Spleen (tissue), 11 donors: ENCODE measurements around the gene KCNQ4. TPM values are rescaled to one million over a fixed set of nuclear protein-coding genes. Genes with fewer than 3 reads are reported as not detected.

Experiments
- DNase-seq: peaks from one replicate; pipeline ENCODE4 v3.0.0-alpha.2; 2020
- H3K27ac ChIP-seq, 8 donors: fragments of 200-600 bp; sonication (generic) in 7 of 8; 1 replicate in 4 of 8; 2 replicates in 4 of 8; pipeline versions ENCODE4 v1.5.0 to v1.8.0; 2016 to 2021; ENCODE audit warnings: inconsistent platforms in 4 of 8, mild to moderate bottlenecking in 4 of 8, moderate library complexity in 1 of 8
- H3K27me3 ChIP-seq, 7 donors: fragments of 200-600 bp; sonication (generic) in 6 of 7; replicated peaks in 1 of 7; 1 replicate in 4 of 7; 2 replicates in 3 of 7; pipeline versions ENCODE4 v1.5.0 to v1.8.0; 2016 to 2021; ENCODE audit warnings: inconsistent platforms in 3 of 7, mild to moderate bottlenecking in 1 of 7
- H3K36me3 ChIP-seq, 6 donors: fragments of 200-600 bp; sonication (generic) in 5 of 6; 1 replicate in 4 of 6; 2 replicates in 2 of 6; pipeline versions ENCODE4 v1.5.0 to v1.8.0; 2016 to 2021; ENCODE audit warnings: inconsistent platforms in 2 of 6
- H3K4me1 ChIP-seq, 6 donors: fragments of 200-600 bp; sonication (generic) in 5 of 6; 1 replicate in 3 of 6; 2 replicates in 3 of 6; pipeline versions ENCODE4 v1.5.0 to v1.8.0; 2016 to 2021; ENCODE audit warnings: inconsistent platforms in 3 of 6
- H3K4me3 ChIP-seq, 8 donors: fragments of 200-600 bp; sonication (generic) in 7 of 8; 1 replicate in 4 of 8; 2 replicates in 4 of 8; pipeline versions ENCODE4 v1.5.0 to v1.8.0; 2016 to 2021; ENCODE audit warnings: inconsistent platforms in 4 of 8, mild to moderate bottlenecking in 4 of 8, moderate library complexity in 2 of 8
- H3K9me3 ChIP-seq, 8 donors: fragments of 200-600 bp; sonication (generic) in 7 of 8; 1 replicate in 4 of 8; 2 replicates in 4 of 8; pipeline versions ENCODE4 v1.5.0 to v1.8.0; 2016 to 2021; ENCODE audit warnings: inconsistent platforms in 4 of 8
- CTCF ChIP-seq, 11 experiments: fragments of 200-600 bp in 7 of 11; fragments of 450-650 bp in 4 of 11; sonication (generic) in 4 of 11; IDR thresholded peaks in 8 of 11; conservative IDR thresholded peaks in 3 of 11; 1 replicate in 7 of 11; 2 replicates in 4 of 11; pipeline versions ENCODE4 v1.4.0 to v1.8.0; 2016 to 2021; ENCODE audit warnings: antibody characterized with exemption in 11 of 11, inconsistent platforms in 4 of 11, mild to moderate bottlenecking in 1 of 11
- POLR2A ChIP-seq, 3 donors: fragments of 450-650 bp; IDR thresholded peaks; one replicate each; pipeline ENCODE4 v1.5.1; 2017; ENCODE audit warnings: antibody characterized with exemption in 3 of 3, mild to moderate bottlenecking in 1 of 3
- POLR2AphosphoS5 ChIP-seq, 3 donors: sonication (generic); formaldehyde crosslinking; IDR thresholded peaks; one replicate each; pipeline ENCODE4 v1.5.1; 2017; ENCODE audit warnings: antibody characterized with exemption in 3 of 3
- WGBS, 5 donors: extraction: QIAGEN DNeasy Blood & Tissue Kit in 3 of 5; methylation state at CpG; one replicate each; pipeline versions ENCODE4 v1.1.5 to v1.1.7; 2013 to 2018; 5-methylcytosine and 5-hydroxymethylcytosine counted together
- intact Hi-C: fragments of 100-400 bp; cut with DNase I; formaldehyde crosslinking; loops from one replicate; pipeline ENCODE4 v1.15.0; 2023; ENCODE audit warnings: low total_unique reads
- polyA plus RNA-seq, 3 donors: library from polyadenylated mRNA; stranded (reverse); fragments of 200-250 nt; gene quantifications; one replicate each; pipeline ENCODE4 v1.2.1, GENCODE V29; 2013
- total RNA-seq, 7 donors: library from RNA; depleted of rRNA in 3 of 7; stranded (reverse); fragments of >200 nt in 3 of 7; fragmentation: NEBNext Ultra II Directional in 4 of 7; extraction: Animal tissue kit (Norgen Biotek cat#: 25700) in 4 of 7; gene quantifications; one replicate each; pipeline versions ENCODE4 v1.1.0 to v1.2.1, GENCODE V29; 2016 to 2021
- donor health status: healthy with polysubstance abuse.
- donor health status: DM: no; HTN: no; CAD: no; lungs with moderate emphysema.
- donor health status: DM: no; HTN: no; CAD: no.
- donor health status: Bipolar disorder and iron deficiency.
- donor health status: healthy.
- donor health status: DM: no; HTN: no; CAD: no.
- donor health status: DM: yes; HTN: yes; CAD: no.

KCNQ4 gene
- total and polyA plus RNA-seq, 10 donors, result 0.09 to 0.54 (median 0.25) TPM

GRCh38 chr1:40824591-40825434, 41.2 kb downstream of the KCNQ4 start:
- Histone ChIP-seq H3K4me3 (no peak overlapping the region), H3K36me3 (no peaks in the 10 kb centered on the region), H3K4me1 (peaks cover 8 to 23% (median 14%) of the 10 kb centered on the region in 6 donors), H3K27me3 (no peaks in the 10 kb centered on the region), H3K27ac (no peak overlapping the region), H3K9me3 (no peaks in the 10 kb centered on the region)
- intact Hi-C loops, result no loop called here
- 71 to 75% (median 72%) methylated on average over 18 of the region's 18 CpGs for WGBS, 5 donors
- DNase-seq, result no peak
- TF ChIP-seq POLR2A (IDR thresholded peaks at IDR 0.05) (no peak), CTCF (IDR thresholded peaks at IDR 0.05 in 8 of 11, conservative IDR thresholded peaks at IDR 0.05 in 3 of 11) (no peak), POLR2AphosphoS5 (IDR thresholded peaks at IDR 0.05) (no peak)

GRCh38 chr1:40825435-40825788, 41.8 kb downstream of the KCNQ4 start:
- TF ChIP-seq POLR2AphosphoS5 (IDR thresholded peaks at IDR 0.05) (peak in 2 of 3 donors; percentile 13 to 31), POLR2A (IDR thresholded peaks at IDR 0.05) (no peak)
- 40 to 53% (median 48%) methylated on average over 3 of the region's 3 CpGs for WGBS, 5 donors
- Histone ChIP-seq H3K36me3 (no peaks in the 10 kb centered on the region), H3K4me1 (peaks cover 8 to 23% (median 14%) of the 10 kb centered on the region in 6 donors), H3K27me3 (no peaks in the 10 kb centered on the region), H3K27ac (no peak overlapping the region), H3K9me3 (no peaks in the 10 kb centered on the region), H3K4me3 (no peak overlapping the region)
- DNase-seq, result no peak
- intact Hi-C loops, result no loop called here

DNA sequence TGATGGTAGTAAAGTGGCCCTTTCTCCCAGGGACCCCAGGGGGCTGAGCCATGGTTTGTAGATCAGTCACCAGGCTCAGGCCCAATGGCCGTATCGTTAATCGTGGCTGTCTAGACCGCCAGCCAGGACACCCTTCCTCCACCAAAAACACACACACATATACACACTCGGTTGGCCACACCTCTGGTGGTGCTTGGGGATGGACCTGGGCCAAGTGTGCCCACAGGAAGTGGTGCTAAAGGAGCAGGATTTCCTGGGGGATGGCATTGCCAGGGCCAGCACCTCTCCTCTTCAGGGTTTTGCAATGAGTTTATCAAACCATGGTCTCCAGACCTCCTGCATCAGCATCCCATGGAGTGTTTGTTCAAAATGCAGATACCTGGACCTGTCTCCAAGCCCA, 42.4 kb downstream of the KCNQ4 start:
- no peak for DNase-seq
- H3K27ac ChIP-seq, result no peak overlapping the region
- no peaks in the 10 kb centered on the region for H3K36me3 ChIP-seq
- H3K4me1 ChIP-seq, result peaks cover 8 to 23% (median 14%) of the 10 kb centered on the region in 6 donors
- intact Hi-C loops, result no loop called here
- TF ChIP-seq POLR2A (IDR thresholded peaks at IDR 0.05), result no peak
- TF ChIP-seq CTCF (IDR thresholded peaks at IDR 0.05 in 8 of 11, conservative IDR thresholded peaks at IDR 0.05 in 3 of 11), result no peak
- TF ChIP-seq POLR2AphosphoS5 (IDR thresholded peaks at IDR 0.05), result no peak
- H3K27me3 ChIP-seq, result no peaks in the 10 kb centered on the region
- WGBS, 5 donors, result 20 to 48% (median 26%) methylated on average over 5 of the region's 5 CpGs
- no peaks in the 10 kb centered on the region for H3K9me3 ChIP-seq
- no peak overlapping the region for H3K4me3 ChIP-seq

GRCh38 chr1:40829631-40830245, 46.2 kb downstream of the KCNQ4 start:
- DNase-seq, result no peak
- H3K4me1 ChIP-seq, result peaks cover 8 to 19% (median 14%) of the 10 kb centered on the region in 6 donors
- no peaks in the 10 kb centered on the region for H3K27me3 ChIP-seq
- no peaks in the 10 kb centered on the region for H3K9me3 ChIP-seq
- H3K4me3 ChIP-seq, result no peak overlapping the region
- intact Hi-C loops, result no loop called here
- WGBS, 5 donors, result 80 to 88% (median 82%) methylated on average over 13 to 14 of the region's 14 CpGs
- no peak overlapping the region for H3K27ac ChIP-seq
- TF ChIP-seq POLR2A (IDR thresholded peaks at IDR 0.05), result no peak
- no peak for TF ChIP-seq CTCF (IDR thresholded peaks at IDR 0.05 in 8 of 11, conservative IDR thresholded peaks at IDR 0.05 in 3 of 11)
- TF ChIP-seq POLR2AphosphoS5 (IDR thresholded peaks at IDR 0.05), result no peak
- no peaks in the 10 kb centered on the region for H3K36me3 ChIP-seq
